ENCODE data around the gene NAPEPLD. TPM values are rescaled to one million over a fixed set of nuclear protein-coding genes. Genes with fewer than 3 reads are reported as not detected.

NAPEPLD gene
- polyA plus RNA-seq, 3 donors, result 1.1 to 2.2 (median 1.6) TPM

GRCh38 chr7:103132995-103133688, 15.8 kb downstream of the NAPEPLD start:
- TF ChIP-seq CTCF (IDR thresholded peaks at IDR 0.05), result no peak
- Histone ChIP-seq H3K9me3 (replicated peaks in 1 of 2; ENCODE audit: control insufficient read depth in 1 of 2, insufficient read depth in 1 of 2, low read length in 2 of 2) (no peaks in the 10 kb centered on the region), H3K79me2 (ENCODE audit: insufficient read depth, low read length) (no peaks in the 10 kb centered on the region), H3K27me3 (ENCODE audit: control insufficient read depth in 2 of 2, insufficient read depth in 2 of 2, low read length in 2 of 2) (no peaks in the 10 kb centered on the region), H3K4me3 (replicated peaks in 1 of 3; ENCODE audit: low read depth in 2 of 3, low read length in 3 of 3) (no peak overlapping the region), H3K4me2 (replicated peaks; ENCODE audit: extremely low read depth, low read length, poor library complexity, severe bottlenecking) (no peak overlapping the region), H3K4me1 (ENCODE audit: control insufficient read depth in 1 of 2, insufficient read depth in 2 of 2, low read length in 2 of 2) (no peaks in the 10 kb centered on the region), H4K20me1 (ENCODE audit: insufficient read depth, low read length) (no peaks in the 10 kb centered on the region), H3K27ac (ENCODE audit: low read depth in 1 of 2, low read length in 2 of 2) (no peak overlapping the region), H3K36me3 (replicated peaks in 1 of 2; ENCODE audit: control insufficient read depth in 1 of 2, insufficient read depth in 2 of 2, low read length in 2 of 2) (peaks cover under 1 to 5% of the 10 kb centered on the region in 2 donors), H3K9ac (ENCODE audit: insufficient read depth, low read length, poor library complexity, severe bottlenecking) (no peak overlapping the region), H2AFZ (ENCODE audit: insufficient read depth, low read depth, low read length, poor library complexity, severe bottlenecking) (no peak overlapping the region)
- H3K9me3 Mint-ChIP-seq, result no peaks in the 10 kb centered on the region
- 93% methylated on average over 5 of the region's 9 CpGs for WGBS (ENCODE audit: insufficient coverage)
- DNase-seq, result no peak
- peaks cover 8 to 10% of the 10 kb centered on the region in 2 donors for H3K36me3 Mint-ChIP-seq
- H3K27me3 Mint-ChIP-seq (ENCODE audit: low read depth in 3 of 3), result no peaks in the 10 kb centered on the region
- H3K4me1 Mint-ChIP-seq, result peaks cover 5% of the 10 kb centered on the region
- H3K4me3 Mint-ChIP-seq, result no peak overlapping the region
- intact Hi-C loops (cut with micrococcal nuclease), result no loop called here
- peak overlapping the region in 3 of 7 donors; percentile 7 to 54 (median 30) for H3K27ac Mint-ChIP-seq

GRCh38 chr7:103130901-103131624, 17.8 kb downstream of the NAPEPLD start:
- WGBS (ENCODE audit: insufficient coverage), result 78% methylated on average over 7 of the region's 9 CpGs
- no peak overlapping the region for H3K4me3 Mint-ChIP-seq
- Histone ChIP-seq H3K4me2 (replicated peaks; ENCODE audit: extremely low read depth, low read length, poor library complexity, severe bottlenecking) (no peak overlapping the region), H3K4me3 (replicated peaks in 1 of 3; ENCODE audit: low read depth in 2 of 3, low read length in 3 of 3) (no peak overlapping the region), H4K20me1 (ENCODE audit: insufficient read depth, low read length) (no peaks in the 10 kb centered on the region), H3K4me1 (ENCODE audit: control insufficient read depth in 1 of 2, insufficient read depth in 2 of 2, low read length in 2 of 2) (no peaks in the 10 kb centered on the region), H3K27ac (ENCODE audit: low read depth in 1 of 2, low read length in 2 of 2) (no peak overlapping the region), H3K9ac (ENCODE audit: insufficient read depth, low read length, poor library complexity, severe bottlenecking) (no peak overlapping the region), H3K79me2 (ENCODE audit: insufficient read depth, low read length) (no peaks in the 10 kb centered on the region), H3K9me3 (replicated peaks in 1 of 2; ENCODE audit: control insufficient read depth in 1 of 2, insufficient read depth in 1 of 2, low read length in 2 of 2) (no peaks in the 10 kb centered on the region), H3K36me3 (replicated peaks in 1 of 2; ENCODE audit: control insufficient read depth in 1 of 2, insufficient read depth in 2 of 2, low read length in 2 of 2) (peaks cover 5 to 19% of the 10 kb centered on the region in 2 donors), H2AFZ (ENCODE audit: insufficient read depth, low read depth, low read length, poor library complexity, severe bottlenecking) (no peak overlapping the region), H3K27me3 (ENCODE audit: control insufficient read depth in 2 of 2, insufficient read depth in 2 of 2, low read length in 2 of 2) (no peaks in the 10 kb centered on the region)
- intact Hi-C loops (cut with micrococcal nuclease), result no loop called here
- H3K27me3 Mint-ChIP-seq (ENCODE audit: low read depth in 3 of 3), result no peaks in the 10 kb centered on the region
- H3K36me3 Mint-ChIP-seq, result peaks cover 23 to 24% of the 10 kb centered on the region in 2 donors
- H3K4me1 Mint-ChIP-seq, result peaks cover 5% of the 10 kb centered on the region
- no peaks in the 10 kb centered on the region for H3K9me3 Mint-ChIP-seq
- no peak overlapping the region for H3K27ac Mint-ChIP-seq
- no peak for DNase-seq
- TF ChIP-seq CTCF (IDR thresholded peaks at IDR 0.05), result no peak

Measured in CD14-positive monocyte (primary cell).